ENCODE measurements around the gene KLHDC8B. TPM values are rescaled to one million over a fixed set of nuclear protein-coding genes. Genes with fewer than 3 reads are reported as not detected.

KLHDC8B gene
- total and polyA plus RNA-seq, 2 experiments from 2014 or later: 72.0 to 86.4 TPM

DNA sequence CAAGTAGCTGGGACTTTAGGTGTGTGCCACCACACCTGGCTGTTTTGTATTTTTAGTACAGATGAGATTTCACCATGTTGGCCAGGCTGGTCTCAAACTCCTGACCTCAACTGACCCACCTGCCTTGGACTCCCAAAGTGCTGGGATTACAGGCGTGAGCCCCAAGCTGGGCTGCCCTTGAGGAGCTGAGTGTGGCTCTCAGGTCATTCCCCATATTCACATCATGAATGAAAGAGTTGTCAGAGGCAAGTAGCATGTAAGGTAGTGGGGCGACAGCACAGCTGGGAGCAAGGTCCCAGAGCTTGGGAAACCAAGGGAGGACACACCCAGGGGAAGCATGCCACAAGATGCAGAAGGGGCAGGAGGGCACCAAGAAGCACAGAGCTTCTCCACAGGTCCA lies 10.2 kb upstream of the KLHDC8B start:
- H3K27ac ChIP-seq: no peak overlapping the region
- H3K4me1 ChIP-seq (ENCODE audit: insufficient read depth): peaks cover 10% of the 10 kb centered on the region
- no peak overlapping the region for H2AFZ ChIP-seq
- H3K27me3 ChIP-seq: no peaks in the 10 kb centered on the region
- no peaks in the 10 kb centered on the region for H3K9me3 ChIP-seq (ENCODE audit: low read depth)
- no peaks in the 10 kb centered on the region for H3K9me2 ChIP-seq (replicated peaks; ENCODE audit: insufficient read depth)
- DNase-seq (ENCODE audit: low spot score): no peak
- H3K4me2 ChIP-seq: no peak overlapping the region
- no peaks in the 10 kb centered on the region for H3K36me3 ChIP-seq (replicated peaks; ENCODE audit: insufficient read depth, low read depth)
- WGBS (ENCODE audit: low lambda C conversion rate, missing lambda C conversion rate): 96% methylated on average over 2 of the region's 2 CpGs
- H3K79me2 ChIP-seq: peaks cover 19% of the 10 kb centered on the region
- H3K4me3 ChIP-seq: no peak overlapping the region
- TF ChIP-seq, protein P1, sequence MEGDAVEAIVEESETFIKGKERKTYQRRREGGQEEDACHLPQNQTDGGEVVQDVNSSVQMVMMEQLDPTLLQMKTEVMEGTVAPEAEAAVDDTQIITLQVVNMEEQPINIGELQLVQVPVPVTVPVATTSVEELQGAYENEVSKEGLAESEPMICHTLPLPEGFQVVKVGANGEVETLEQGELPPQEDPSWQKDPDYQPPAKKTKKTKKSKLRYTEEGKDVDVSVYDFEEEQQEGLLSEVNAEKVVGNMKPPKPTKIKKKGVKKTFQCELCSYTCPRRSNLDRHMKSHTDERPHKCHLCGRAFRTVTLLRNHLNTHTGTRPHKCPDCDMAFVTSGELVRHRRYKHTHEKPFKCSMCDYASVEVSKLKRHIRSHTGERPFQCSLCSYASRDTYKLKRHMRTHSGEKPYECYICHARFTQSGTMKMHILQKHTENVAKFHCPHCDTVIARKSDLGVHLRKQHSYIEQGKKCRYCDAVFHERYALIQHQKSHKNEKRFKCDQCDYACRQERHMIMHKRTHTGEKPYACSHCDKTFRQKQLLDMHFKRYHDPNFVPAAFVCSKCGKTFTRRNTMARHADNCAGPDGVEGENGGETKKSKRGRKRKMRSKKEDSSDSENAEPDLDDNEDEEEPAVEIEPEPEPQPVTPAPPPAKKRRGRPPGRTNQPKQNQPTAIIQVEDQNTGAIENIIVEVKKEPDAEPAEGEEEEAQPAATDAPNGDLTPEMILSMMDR (IDR thresholded peaks at IDR 0.05; ENCODE audit: poor library complexity): no peak
- no peak for TF ChIP-seq EZH2phosphoT487 (IDR thresholded peaks at IDR 0.05; ENCODE audit: low read depth, severe bottlenecking, unreplicated experiment)
- TF ChIP-seq EZH2 (IDR thresholded peaks at IDR 0.05; ENCODE audit: borderline replicate concordance): no peak
- no peaks in the 10 kb centered on the region for H4K20me1 ChIP-seq (ENCODE audit: insufficient read depth, poor library complexity, severe bottlenecking)

GRCh38 chr3:49161808-49162530 lies 9.4 kb upstream of the KLHDC8B start:
- Histone ChIP-seq H3K9me3 (ENCODE audit: low read depth) (no peaks in the 10 kb centered on the region), H3K27ac (no peak overlapping the region), H2AFZ (no peak overlapping the region), H3K27me3 (no peaks in the 10 kb centered on the region), H4K20me1 (ENCODE audit: insufficient read depth, poor library complexity, severe bottlenecking) (no peaks in the 10 kb centered on the region), H3K4me1 (ENCODE audit: insufficient read depth) (peaks cover 15% of the 10 kb centered on the region), H3K36me3 (replicated peaks; ENCODE audit: insufficient read depth, low read depth) (no peaks in the 10 kb centered on the region), H3K79me2 (peaks cover 23% of the 10 kb centered on the region), H3K9me2 (replicated peaks; ENCODE audit: insufficient read depth) (no peaks in the 10 kb centered on the region), H3K4me2 (no peak overlapping the region), H3K4me3 (no peak overlapping the region)
- TF ChIP-seq EZH2 (IDR thresholded peaks at IDR 0.05; ENCODE audit: borderline replicate concordance) (no peak), EZH2phosphoT487 (IDR thresholded peaks at IDR 0.05; ENCODE audit: low read depth, severe bottlenecking, unreplicated experiment) (no peak)
- TF ChIP-seq, protein P1 (IDR thresholded peaks at IDR 0.05; ENCODE audit: poor library complexity): no peak
- 100% methylated on average over 3 of the region's 3 CpGs for WGBS (ENCODE audit: low lambda C conversion rate, missing lambda C conversion rate)
- no peak for DNase-seq (ENCODE audit: low spot score)

DNA sequence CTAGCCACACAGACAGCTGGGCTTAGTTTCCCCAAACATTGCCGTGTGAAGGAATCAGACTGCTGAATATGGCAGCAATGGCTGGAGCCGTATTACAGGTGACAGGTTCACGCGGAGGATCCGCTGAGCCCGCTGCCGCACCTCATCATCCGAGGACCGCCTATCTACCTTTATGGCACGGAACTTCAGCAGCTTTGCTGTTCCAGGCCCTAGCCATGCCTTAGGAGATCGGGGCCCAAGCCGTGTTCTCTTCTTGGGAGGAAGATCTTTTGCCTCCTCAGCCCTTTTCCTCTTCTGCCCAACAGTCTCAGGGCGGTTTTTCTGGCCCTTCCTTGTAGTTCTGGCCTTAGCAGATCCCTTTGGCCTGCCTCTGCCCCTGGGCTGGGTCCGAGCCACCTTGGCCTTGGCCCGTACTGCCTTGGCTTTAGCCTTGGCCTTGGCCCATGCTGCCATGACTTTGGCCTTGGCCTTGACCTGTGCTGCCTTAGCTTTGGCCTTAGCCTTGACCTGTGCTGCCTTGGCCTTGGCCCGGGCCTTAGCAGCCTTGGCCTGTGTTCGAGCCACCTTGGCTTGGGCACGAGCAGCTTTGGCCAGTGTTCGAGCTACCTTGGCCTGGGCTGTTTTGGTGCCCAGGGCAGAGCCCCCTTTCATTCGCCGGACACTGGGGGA lies 8.5 kb upstream of the KLHDC8B start:
- Histone ChIP-seq H3K4me2 (no peak overlapping the region), H4K20me1 (ENCODE audit: insufficient read depth, poor library complexity, severe bottlenecking) (no peaks in the 10 kb centered on the region), H3K4me1 (ENCODE audit: insufficient read depth) (peaks cover 15% of the 10 kb centered on the region), H3K9me3 (ENCODE audit: low read depth) (no peaks in the 10 kb centered on the region), H3K79me2 (peaks cover 23% of the 10 kb centered on the region), H3K27me3 (no peaks in the 10 kb centered on the region), H2AFZ (no peak overlapping the region), H3K36me3 (replicated peaks; ENCODE audit: insufficient read depth, low read depth) (no peaks in the 10 kb centered on the region), H3K4me3 (no peak overlapping the region), H3K27ac (no peak overlapping the region), H3K9me2 (replicated peaks; ENCODE audit: insufficient read depth) (no peaks in the 10 kb centered on the region)
- 97% methylated on average over 20 of the region's 21 CpGs for WGBS (ENCODE audit: low lambda C conversion rate, missing lambda C conversion rate)
- no peak for DNase-seq (ENCODE audit: low spot score)
- no peak for TF ChIP-seq EZH2 (IDR thresholded peaks at IDR 0.05; ENCODE audit: borderline replicate concordance)
- TF ChIP-seq, protein P1 (IDR thresholded peaks at IDR 0.05; ENCODE audit: poor library complexity): no peak
- TF ChIP-seq EZH2phosphoT487 (IDR thresholded peaks at IDR 0.05; ENCODE audit: low read depth, severe bottlenecking, unreplicated experiment): no peak

Data from hepatocyte (in vitro differentiated cells).